Adipocyte (in vitro differentiated cells): ENCODE data around the gene SCT.
A peak's percentile ranks its signal among the peaks of the same experiment; 100 is the strongest.

Experiments used
- DNase-seq: peaks from one replicate; pipeline ENCODE4 v3.0.0-alpha.2; 2015; ENCODE audit warnings: low read depth
- H3K27me3 ChIP-seq: replicated peaks from 2 replicates; pipeline ENCODE4 v1.7.0; 2013; ENCODE audit warnings: mild to moderate bottlenecking, low read length, moderate library complexity; ENCODE audit not compliant: control insufficient read depth, insufficient read depth
- H3K36me3 ChIP-seq: 2 replicates; pipeline ENCODE4 v1.7.0; 2013; ENCODE audit warnings: low read length, mild to moderate bottlenecking, moderate library complexity; ENCODE audit not compliant: control insufficient read depth, insufficient read depth, severe bottlenecking
- H3K4me1 ChIP-seq: 2 replicates; pipeline ENCODE4 v1.7.0; 2013; ENCODE audit warnings: mild to moderate bottlenecking, low read length, moderate library complexity; ENCODE audit not compliant: control insufficient read depth, insufficient read depth
- H3K4me3 ChIP-seq: 2 replicates; pipeline ENCODE4 v1.7.0; 2013; ENCODE audit warnings: mild to moderate bottlenecking, low read length, moderate library complexity
- H3K9ac ChIP-seq: 2 replicates; pipeline ENCODE4 v1.7.0; 2013; ENCODE audit warnings: mild to moderate bottlenecking, low read length, moderate library complexity
- H3K9me3 ChIP-seq: 2 replicates; pipeline ENCODE4 v1.7.0; 2013; ENCODE audit warnings: mild to moderate bottlenecking, low read length, moderate library complexity; ENCODE audit not compliant: control insufficient read depth

Gene SCT

GRCh38 chr11:643366-643765, 16.4 kb upstream of the SCT start:
- no peaks in the 10 kb centered on the region for H3K9me3 ChIP-seq
- no peak overlapping the region for H3K9ac ChIP-seq
- H3K36me3 ChIP-seq: peaks cover 3% of the 10 kb centered on the region
- DNase-seq: no peak
- H3K4me3 ChIP-seq: no peak overlapping the region
- no peaks in the 10 kb centered on the region for H3K27me3 ChIP-seq
- no peaks in the 10 kb centered on the region for H3K4me1 ChIP-seq

GRCh38 chr11:641806-642370, 14.9 kb upstream of the SCT start:
- Histone ChIP-seq H3K4me3 (no peak overlapping the region), H3K36me3 (peaks cover 3% of the 10 kb centered on the region), H3K27me3 (no peaks in the 10 kb centered on the region), H3K9me3 (no peaks in the 10 kb centered on the region), H3K4me1 (no peaks in the 10 kb centered on the region), H3K9ac (no peak overlapping the region)
- no peak for DNase-seq

- H3K9me3 ChIP-seq: no peaks in the 10 kb centered on the region
- H3K36me3 ChIP-seq: peaks cover 3% of the 10 kb centered on the region
- no peak overlapping the region for H3K9ac ChIP-seq
- no peak for DNase-seq
- no peaks in the 10 kb centered on the region for H3K4me1 ChIP-seq
- H3K4me3 ChIP-seq: no peak overlapping the region
- no peaks in the 10 kb centered on the region for H3K27me3 ChIP-seq
Measured at GRCh38 chr11:640021-640706, 13.2 kb upstream of the SCT start.

- Histone ChIP-seq H3K36me3 (peaks cover 3% of the 10 kb centered on the region), H3K9ac (no peak overlapping the region), H3K4me1 (no peaks in the 10 kb centered on the region), H3K27me3 (no peaks in the 10 kb centered on the region), H3K4me3 (no peak overlapping the region), H3K9me3 (no peaks in the 10 kb centered on the region)
- DNase-seq: no peak
Measured at GRCh38 chr11:639332-639955, 12.5 kb upstream of the SCT start.

- Histone ChIP-seq H3K4me1 (no peaks in the 10 kb centered on the region), H3K27me3 (no peaks in the 10 kb centered on the region), H3K9ac (no peak overlapping the region), H3K36me3 (peaks cover 3% of the 10 kb centered on the region), H3K4me3 (no peak overlapping the region), H3K9me3 (no peaks in the 10 kb centered on the region)
- no peak for DNase-seq
Measured at GRCh38 chr11:638631-639331, 11.8 kb upstream of the SCT start.

- Histone ChIP-seq H3K9me3 (no peaks in the 10 kb centered on the region), H3K27me3 (no peaks in the 10 kb centered on the region), H3K4me1 (no peaks in the 10 kb centered on the region), H3K36me3 (no peaks in the 10 kb centered on the region), H3K9ac (no peak overlapping the region), H3K4me3 (peak overlapping the region; percentile 27)
- no peak for DNase-seq
Measured at GRCh38 chr11:637593-638521, 10.9 kb upstream of the SCT start.

- H3K4me1 ChIP-seq: no peaks in the 10 kb centered on the region
- DNase-seq: no peak
- H3K9ac ChIP-seq: no peak overlapping the region
- H3K4me3 ChIP-seq: peak overlapping the region; percentile 27
- no peaks in the 10 kb centered on the region for H3K9me3 ChIP-seq
- no peaks in the 10 kb centered on the region for H3K36me3 ChIP-seq
- H3K27me3 ChIP-seq: no peaks in the 10 kb centered on the region
Measured at GRCh38 chr11:637333-637592, 10.3 kb upstream of the SCT start.

- Histone ChIP-seq H3K9ac (no peak within 1 kb of the TSS), H3K36me3 (no peaks in the 10 kb centered on the region), H3K27me3 (no peaks in the 10 kb centered on the region), H3K9me3 (no peaks in the 10 kb centered on the region), H3K4me1 (no peaks in the 10 kb centered on the region), H3K4me3 (peak within 1 kb of the TSS; percentile 27)
- DNase-seq: peak; percentile 59
Measured at GRCh38 chr11:636511-637332, 9.7 kb upstream of the SCT start, which contains the start of gene DRD4. TSS of gene DRD4 (plus strand) at chr11:637269. CDS start at chr11:637305, 36 bp downstream.

- no peak overlapping the region for H3K4me3 ChIP-seq
- H3K9ac ChIP-seq: no peak overlapping the region
- no peaks in the 10 kb centered on the region for H3K36me3 ChIP-seq
- H3K4me1 ChIP-seq: no peaks in the 10 kb centered on the region
- H3K27me3 ChIP-seq: no peaks in the 10 kb centered on the region
- DNase-seq: no peak
- no peaks in the 10 kb centered on the region for H3K9me3 ChIP-seq
Measured at GRCh38 chr11:635945-636510, 9.0 kb upstream of the SCT start.

- no peak overlapping the region for H3K4me3 ChIP-seq
- H3K4me1 ChIP-seq: no peaks in the 10 kb centered on the region
- H3K27me3 ChIP-seq: no peaks in the 10 kb centered on the region
- no peaks in the 10 kb centered on the region for H3K9me3 ChIP-seq
- DNase-seq: no peak
- H3K36me3 ChIP-seq: no peaks in the 10 kb centered on the region
- no peak overlapping the region for H3K9ac ChIP-seq
Measured at GRCh38 chr11:630871-631270, 3.9 kb upstream of the SCT start.
